ENCODE measurements around the gene MAP3K19. TPM values are rescaled to one million over a fixed set of nuclear protein-coding genes. Genes with fewer than 3 reads are reported as not detected.
"Not testable (repeated sequence)": the region's sequence is repeated elsewhere in the genome, so short reads cannot be mapped to it uniquely, and the experiment has no call there.

Gene MAP3K19, protein sequence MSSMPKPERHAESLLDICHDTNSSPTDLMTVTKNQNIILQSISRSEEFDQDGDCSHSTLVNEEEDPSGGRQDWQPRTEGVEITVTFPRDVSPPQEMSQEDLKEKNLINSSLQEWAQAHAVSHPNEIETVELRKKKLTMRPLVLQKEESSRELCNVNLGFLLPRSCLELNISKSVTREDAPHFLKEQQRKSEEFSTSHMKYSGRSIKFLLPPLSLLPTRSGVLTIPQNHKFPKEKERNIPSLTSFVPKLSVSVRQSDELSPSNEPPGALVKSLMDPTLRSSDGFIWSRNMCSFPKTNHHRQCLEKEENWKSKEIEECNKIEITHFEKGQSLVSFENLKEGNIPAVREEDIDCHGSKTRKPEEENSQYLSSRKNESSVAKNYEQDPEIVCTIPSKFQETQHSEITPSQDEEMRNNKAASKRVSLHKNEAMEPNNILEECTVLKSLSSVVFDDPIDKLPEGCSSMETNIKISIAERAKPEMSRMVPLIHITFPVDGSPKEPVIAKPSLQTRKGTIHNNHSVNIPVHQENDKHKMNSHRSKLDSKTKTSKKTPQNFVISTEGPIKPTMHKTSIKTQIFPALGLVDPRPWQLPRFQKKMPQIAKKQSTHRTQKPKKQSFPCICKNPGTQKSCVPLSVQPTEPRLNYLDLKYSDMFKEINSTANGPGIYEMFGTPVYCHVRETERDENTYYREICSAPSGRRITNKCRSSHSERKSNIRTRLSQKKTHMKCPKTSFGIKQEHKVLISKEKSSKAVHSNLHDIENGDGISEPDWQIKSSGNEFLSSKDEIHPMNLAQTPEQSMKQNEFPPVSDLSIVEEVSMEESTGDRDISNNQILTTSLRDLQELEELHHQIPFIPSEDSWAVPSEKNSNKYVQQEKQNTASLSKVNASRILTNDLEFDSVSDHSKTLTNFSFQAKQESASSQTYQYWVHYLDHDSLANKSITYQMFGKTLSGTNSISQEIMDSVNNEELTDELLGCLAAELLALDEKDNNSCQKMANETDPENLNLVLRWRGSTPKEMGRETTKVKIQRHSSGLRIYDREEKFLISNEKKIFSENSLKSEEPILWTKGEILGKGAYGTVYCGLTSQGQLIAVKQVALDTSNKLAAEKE (N-terminal part only)
- total RNA-seq = not detected

DNA sequence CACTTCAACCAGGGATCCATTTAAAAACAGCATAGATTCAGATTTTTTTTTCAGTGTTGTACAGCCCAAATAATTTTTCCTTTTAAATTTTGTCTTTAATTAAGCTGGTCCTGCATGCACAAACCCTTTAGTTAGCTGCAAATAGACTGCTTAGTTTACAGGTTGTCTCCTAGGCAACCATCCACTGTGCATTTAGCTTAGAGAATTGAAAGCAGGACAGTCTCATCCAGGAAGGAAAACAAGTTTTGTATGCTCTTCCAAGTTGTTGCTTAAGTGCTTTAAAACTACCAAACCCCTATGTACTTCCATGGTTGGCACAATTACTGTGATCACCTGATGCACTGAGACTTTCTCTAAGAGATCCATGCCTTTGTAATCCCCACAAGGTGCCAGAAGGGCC, at the start of gene MAP3K19:
Gene MAP3K19 (minus strand): TSS at position 148 of the 400 bp plus-strand sequence. CDS start 22,800 bp downstream, outside the sequence.
- H3K27me3 Mint-ChIP-seq (ENCODE audit: low read depth) = peaks cover 3% of the 10 kb centered on the region
- POLR2A ChIA-PET = no interaction called here
- H3K36me3 Mint-ChIP-seq (ENCODE audit: low read depth) = no peaks in the 10 kb centered on the region
- no peak within 1 kb of the TSS for H3K4me3 Mint-ChIP-seq
- no peaks in the 10 kb centered on the region for H3K9me3 Mint-ChIP-seq (ENCODE audit: insufficient read depth)
- DNase-seq = no peak
- ATAC-seq = no peak
- H3K27ac Mint-ChIP-seq = no peak within 1 kb of the TSS
- peaks cover 17% of the 10 kb centered on the region for H3K4me1 Mint-ChIP-seq (ENCODE audit: low read depth)
- CTCF ChIA-PET = no interaction called here

DNA sequence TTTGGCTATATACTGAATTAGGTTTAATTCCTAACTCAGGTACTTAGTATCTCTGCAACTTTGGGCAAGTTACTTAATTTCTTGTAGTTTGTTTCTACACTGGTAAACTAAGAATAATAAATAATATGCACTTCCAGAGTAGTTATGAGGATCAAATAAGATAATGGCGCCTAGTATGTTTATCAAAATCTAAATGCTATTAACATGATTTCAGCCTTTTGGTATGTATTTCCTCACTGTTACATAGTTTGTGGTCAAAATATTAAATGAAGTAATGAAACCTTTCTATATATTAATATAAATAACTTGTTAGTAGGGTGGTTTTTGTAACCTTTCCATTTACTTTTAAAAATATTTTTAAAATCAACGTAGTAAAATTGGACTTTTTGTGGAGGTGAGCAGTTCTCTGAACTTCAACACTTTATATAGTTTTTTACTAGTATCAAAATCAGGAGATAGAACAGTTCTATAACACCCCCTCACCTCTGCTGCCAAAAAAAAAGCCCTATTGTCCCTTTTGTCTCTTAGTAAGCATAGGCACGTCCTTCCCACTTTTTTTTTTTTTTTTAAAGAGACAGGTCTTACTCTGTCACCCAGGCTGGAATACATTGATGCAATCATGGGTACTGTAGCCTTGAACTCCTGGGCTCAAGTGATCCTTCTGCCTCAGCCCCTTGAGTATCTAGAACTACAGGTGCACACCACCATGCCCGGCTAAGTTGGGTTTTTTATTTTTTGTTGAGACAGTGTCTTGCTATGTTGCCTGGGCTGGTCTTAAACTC, 49.6 kb upstream of the MAP3K19 start:
- no peaks in the 10 kb centered on the region for H3K27me3 Mint-ChIP-seq (ENCODE audit: low read depth)
- H3K4me3 Mint-ChIP-seq = no peak overlapping the region
- no peaks in the 10 kb centered on the region for H3K9me3 Mint-ChIP-seq (ENCODE audit: insufficient read depth)
- no peak overlapping the region for H3K27ac Mint-ChIP-seq
- ChIA-PET POLR2A (no interaction called here), CTCF (no interaction called here)
- H3K4me1 Mint-ChIP-seq (ENCODE audit: low read depth) = peaks cover 7% of the 10 kb centered on the region
- DNase-seq = no peak
- no peak for ATAC-seq
- H3K36me3 Mint-ChIP-seq (ENCODE audit: low read depth) = peaks cover 25% of the 10 kb centered on the region

DNA sequence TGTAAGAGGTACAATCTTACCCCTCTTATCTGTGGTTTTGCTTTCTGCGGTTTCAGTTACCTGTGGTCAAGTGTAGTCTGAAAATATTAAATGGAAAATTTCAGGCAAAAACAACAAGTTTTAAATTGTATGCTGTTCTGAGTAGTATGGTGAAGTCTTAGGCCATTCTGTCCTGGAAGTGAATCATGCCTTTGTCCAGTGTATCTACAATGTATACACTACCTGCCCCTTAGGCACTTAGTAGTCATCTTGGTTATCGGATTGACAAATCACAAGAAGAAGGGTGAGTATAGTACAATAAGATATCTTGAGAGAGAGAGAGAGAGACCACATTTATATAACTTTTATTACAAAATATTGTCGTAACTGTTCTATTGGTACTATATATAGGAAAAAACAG, 48.3 kb upstream of the MAP3K19 start:
- no peaks in the 10 kb centered on the region for H3K27me3 Mint-ChIP-seq (ENCODE audit: low read depth)
- H3K4me1 Mint-ChIP-seq (ENCODE audit: low read depth) = peaks cover 7% of the 10 kb centered on the region
- ATAC-seq (no peak), DNase-seq (no peak)
- ChIA-PET CTCF (no interaction called here), POLR2A (no interaction called here)
- H3K36me3 Mint-ChIP-seq (ENCODE audit: low read depth) = peaks cover 23% of the 10 kb centered on the region
- H3K4me3 Mint-ChIP-seq = no peak overlapping the region
- no peak overlapping the region for H3K27ac Mint-ChIP-seq
- H3K9me3 Mint-ChIP-seq (ENCODE audit: insufficient read depth) = no peaks in the 10 kb centered on the region

DNA sequence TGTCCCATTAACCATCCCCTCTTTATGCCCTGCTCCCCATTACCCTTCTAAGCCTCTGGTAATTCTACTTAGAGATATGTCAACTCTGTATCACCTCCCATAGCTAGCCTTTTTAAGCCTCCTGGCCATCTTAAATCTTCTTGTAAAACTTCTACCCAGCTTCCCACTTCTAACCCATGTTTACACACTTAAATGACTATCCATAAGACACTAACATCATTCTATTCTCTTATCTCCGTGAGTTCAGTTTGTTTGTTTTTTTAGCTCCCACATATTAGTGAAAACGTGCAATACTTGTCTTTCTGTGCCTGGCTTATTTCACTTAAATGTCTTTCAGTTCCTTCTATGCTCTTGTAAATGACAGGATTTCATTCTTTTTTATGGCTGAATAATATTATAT, 47.3 kb upstream of the MAP3K19 start:
- CTCF ChIA-PET = no interaction called here
- no peak for ATAC-seq
- H3K36me3 Mint-ChIP-seq (ENCODE audit: low read depth) = peaks cover 25% of the 10 kb centered on the region

DNA sequence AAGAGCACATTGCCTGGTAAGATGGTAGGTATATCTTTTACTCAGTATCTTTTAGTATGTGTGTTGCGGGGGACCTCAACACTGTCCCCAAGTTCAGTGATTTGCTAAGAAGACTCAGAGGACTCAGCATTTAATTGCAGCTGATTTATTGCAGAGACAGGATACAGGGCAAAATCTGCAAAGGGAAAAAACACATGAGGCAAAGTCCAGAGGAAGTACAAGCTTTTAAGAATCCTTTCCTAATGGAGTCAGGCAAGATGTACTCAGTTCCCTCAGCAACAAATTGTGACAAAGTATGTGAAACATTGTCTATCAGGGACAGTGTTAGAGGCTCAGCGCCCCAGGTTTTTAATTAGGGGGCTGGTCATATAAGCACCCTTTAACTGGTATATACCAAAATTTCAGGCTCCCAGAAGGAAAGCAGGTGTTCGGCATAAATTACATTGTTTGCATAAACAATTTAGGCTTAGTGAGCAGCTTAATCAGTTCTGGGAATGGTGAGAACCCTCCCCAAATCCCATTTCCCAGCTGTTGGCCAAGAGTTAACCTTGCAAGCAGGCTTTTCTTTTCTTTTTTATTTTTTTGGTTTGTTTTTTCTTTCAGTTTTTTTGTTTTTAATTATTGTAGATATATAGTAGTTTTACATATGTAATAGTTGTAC, 46.6 kb upstream of the MAP3K19 start:
- CTCF ChIA-PET = interaction anchor here (0.7 kb wide), 1 partner anchor 9 kb away, joined by 4 read pairs; no protein-coding TSS in a partner anchor
- Mint-ChIP-seq H3K36me3 (ENCODE audit: low read depth) (peaks cover 33% of the 10 kb centered on the region), H3K9me3 (ENCODE audit: insufficient read depth) (no peaks in the 10 kb centered on the region), H3K4me1 (ENCODE audit: low read depth) (peaks cover 4% of the 10 kb centered on the region), H3K4me3 (no peak overlapping the region), H3K27ac (no peak overlapping the region), H3K27me3 (ENCODE audit: low read depth) (no peaks in the 10 kb centered on the region)
- DNase-seq = no peak
- no peak for ATAC-seq
- POLR2A ChIA-PET = interaction anchor here (0.6 to 0.9 kb wide), 2 partner anchors 22 to 40 kb away, joined by 3 read pairs; no protein-coding TSS in a partner anchor

More for the DNA sequence above, 47.3 kb upstream of the MAP3K19 start:
- Mint-ChIP-seq H3K9me3 (ENCODE audit: insufficient read depth) (no peaks in the 10 kb centered on the region), H3K4me1 (ENCODE audit: low read depth) (peaks cover 4% of the 10 kb centered on the region), H3K4me3 (no peak overlapping the region), H3K27ac (no peak overlapping the region), H3K27me3 (ENCODE audit: low read depth) (no peaks in the 10 kb centered on the region)
- POLR2A ChIA-PET = no interaction called here
- DNase-seq = no peak

DNA sequence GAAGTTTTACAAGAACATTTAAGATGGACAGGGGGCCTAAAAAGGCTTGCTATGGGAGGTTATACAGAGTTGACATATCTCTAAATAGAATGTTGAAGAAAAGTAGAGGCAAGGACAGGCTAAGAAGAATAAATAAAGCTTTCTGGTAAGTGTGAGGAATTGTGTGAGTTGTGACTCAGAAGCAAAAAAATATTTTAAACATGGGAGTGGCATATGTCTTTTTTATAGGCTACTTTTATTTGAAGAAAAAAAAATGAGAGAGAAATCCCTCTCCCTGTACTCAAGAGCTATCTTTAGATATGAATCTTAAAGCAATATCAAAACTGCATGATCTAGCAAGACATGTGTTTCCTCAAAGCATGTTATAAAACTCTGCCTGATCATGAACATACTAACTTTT, 45.9 kb upstream of the MAP3K19 start:
- H3K9me3 Mint-ChIP-seq (ENCODE audit: insufficient read depth) = no peaks in the 10 kb centered on the region
- H3K27ac Mint-ChIP-seq = peak overlapping the region; percentile 22
- no peak for ATAC-seq
- H3K36me3 Mint-ChIP-seq (ENCODE audit: low read depth) = peaks cover 34% of the 10 kb centered on the region
- H3K4me1 Mint-ChIP-seq (ENCODE audit: low read depth) = peaks cover 4% of the 10 kb centered on the region
- H3K4me3 Mint-ChIP-seq = no peak overlapping the region
- POLR2A ChIA-PET = interaction anchor here (0.9 kb wide), 1 partner anchor 40 kb away, joined by 3 read pairs; no protein-coding TSS in a partner anchor
- DNase-seq = no peak
- no peaks in the 10 kb centered on the region for H3K27me3 Mint-ChIP-seq (ENCODE audit: low read depth)
- CTCF ChIA-PET = interaction anchor here (0.6 to 0.7 kb wide), 2 partner anchors 9 to 11 kb away, joined by 3 to 4 read pairs; no protein-coding TSS in a partner anchor

DNA sequence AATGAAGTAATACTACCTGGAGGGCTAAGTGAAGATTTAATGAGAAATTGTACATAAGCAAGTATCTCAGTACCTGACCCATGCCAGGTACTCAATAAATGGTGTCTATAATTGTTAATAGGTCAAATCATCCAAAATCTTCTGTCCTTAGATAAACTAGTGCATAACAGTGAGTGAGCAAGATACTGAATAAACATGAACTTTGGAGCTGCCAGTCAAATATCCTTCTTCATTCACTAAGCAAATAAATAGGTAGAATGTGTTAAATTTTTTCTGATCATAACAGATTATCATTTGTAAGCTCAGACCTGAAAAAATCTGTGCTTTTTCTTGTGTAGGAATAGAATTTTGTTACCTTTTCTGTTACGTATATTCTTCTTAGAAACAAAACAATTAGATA, 44.4 kb upstream of the MAP3K19 start:
- no peak overlapping the region for H3K4me3 Mint-ChIP-seq
- H3K27ac Mint-ChIP-seq = no peak overlapping the region
- ATAC-seq = no peak
- peaks cover 4% of the 10 kb centered on the region for H3K9me3 Mint-ChIP-seq (ENCODE audit: insufficient read depth)
- POLR2A ChIA-PET = no interaction called here
- DNase-seq = no peak
- H3K36me3 Mint-ChIP-seq (ENCODE audit: low read depth) = peaks cover 41% of the 10 kb centered on the region
- CTCF ChIA-PET = no interaction called here
- H3K27me3 Mint-ChIP-seq (ENCODE audit: low read depth) = no peaks in the 10 kb centered on the region
- H3K4me1 Mint-ChIP-seq (ENCODE audit: low read depth) = peaks cover 4% of the 10 kb centered on the region

DNA sequence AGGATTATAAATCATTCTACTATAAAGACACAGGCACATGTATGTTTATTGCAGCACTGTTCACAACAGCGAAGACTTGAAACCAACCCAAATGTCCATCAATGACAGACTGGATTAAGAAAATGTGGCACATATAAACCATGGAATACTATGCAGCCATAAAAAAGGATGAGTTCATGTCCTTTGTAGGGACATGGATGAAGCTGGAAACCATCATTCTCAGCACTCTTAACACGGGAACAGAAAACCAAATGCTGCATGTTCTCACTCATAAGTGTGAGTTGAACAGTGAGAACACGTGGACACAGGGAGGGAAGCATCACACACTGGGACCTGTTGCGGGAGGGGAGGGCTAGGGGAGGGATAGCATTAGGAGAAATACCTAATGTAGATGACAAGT, 42.4 kb upstream of the MAP3K19 start:
- DNase-seq; ATAC-seq; H3K4me1 Mint-ChIP-seq (ENCODE audit: low read depth); H3K27ac Mint-ChIP-seq; H3K27me3 Mint-ChIP-seq (ENCODE audit: low read depth); POLR2A ChIA-PET; H3K9me3 Mint-ChIP-seq (ENCODE audit: insufficient read depth); H3K4me3 Mint-ChIP-seq: not testable (repeated sequence)
- CTCF ChIA-PET = interaction anchor here (0.8 kb wide), 1 partner anchor 14 kb away, joined by 3 read pairs; no protein-coding TSS in a partner anchor
- H3K36me3 Mint-ChIP-seq (ENCODE audit: low read depth) = peaks cover 40% of the 10 kb centered on the region

DNA sequence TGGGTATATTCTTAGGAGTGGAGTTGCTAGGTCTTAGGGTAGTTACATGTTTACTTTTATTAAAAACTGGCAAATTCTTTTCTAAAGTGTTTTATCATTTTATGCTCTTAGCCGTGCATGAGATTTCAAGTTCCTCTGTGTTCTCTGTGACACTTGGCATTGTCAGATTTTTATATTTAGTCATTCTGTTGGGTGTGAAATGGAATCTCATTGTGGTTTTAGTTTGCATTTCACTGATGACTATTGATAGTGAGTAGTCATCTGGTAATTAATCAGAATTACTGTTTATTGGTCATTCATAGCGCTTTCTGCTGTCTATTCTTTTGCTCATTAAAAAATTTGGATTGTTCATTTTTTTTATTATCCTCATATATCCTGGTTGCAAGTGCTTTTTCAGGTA, 39.0 kb upstream of the MAP3K19 start:
- POLR2A ChIA-PET = interaction anchor here (0.6 kb wide), 1 partner anchor 33 kb away, joined by 3 read pairs; no protein-coding TSS in a partner anchor

DNA sequence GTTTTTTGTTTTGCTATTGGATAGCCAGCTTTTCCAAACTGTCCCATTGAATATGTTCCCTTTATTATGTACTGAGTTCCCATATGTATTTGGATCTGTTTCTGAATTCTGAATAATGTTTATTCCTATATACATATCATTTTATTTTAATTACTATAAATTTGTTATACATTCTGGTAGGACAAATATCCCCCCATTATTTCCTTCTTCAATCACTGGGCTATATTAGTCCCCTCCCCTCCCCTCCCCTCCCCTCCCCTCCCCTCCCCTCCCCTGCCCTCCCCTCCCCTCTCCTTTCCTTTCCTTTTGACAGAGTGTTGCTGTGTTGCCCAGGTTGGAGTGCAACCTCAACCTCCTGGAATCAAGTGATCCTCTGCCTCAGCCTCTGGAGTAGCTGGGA, 31.2 kb upstream of the MAP3K19 start:
- no peak overlapping the region for H3K4me3 Mint-ChIP-seq
- CTCF ChIA-PET = no interaction called here
- ATAC-seq (no peak), DNase-seq (no peak)
- POLR2A ChIA-PET = no interaction called here
- peaks cover 3% of the 10 kb centered on the region for H3K9me3 Mint-ChIP-seq (ENCODE audit: insufficient read depth)
- peaks cover 41% of the 10 kb centered on the region for H3K36me3 Mint-ChIP-seq (ENCODE audit: low read depth)
- H3K4me1 Mint-ChIP-seq (ENCODE audit: low read depth) = no peaks in the 10 kb centered on the region
- no peaks in the 10 kb centered on the region for H3K27me3 Mint-ChIP-seq (ENCODE audit: low read depth)
- H3K27ac Mint-ChIP-seq = no peak overlapping the region

More for the DNA sequence above, 39.0 kb upstream of the MAP3K19 start:
- no peaks in the 10 kb centered on the region for H3K4me1 Mint-ChIP-seq (ENCODE audit: low read depth)
- no peaks in the 10 kb centered on the region for H3K27me3 Mint-ChIP-seq (ENCODE audit: low read depth)
- H3K4me3 Mint-ChIP-seq = no peak overlapping the region
- CTCF ChIA-PET = no interaction called here
- no peak overlapping the region for H3K27ac Mint-ChIP-seq
- H3K36me3 Mint-ChIP-seq (ENCODE audit: low read depth) = peaks cover 31% of the 10 kb centered on the region
- DNase-seq (no peak), ATAC-seq (no peak)
- peaks cover 9% of the 10 kb centered on the region for H3K9me3 Mint-ChIP-seq (ENCODE audit: insufficient read depth)

DNA sequence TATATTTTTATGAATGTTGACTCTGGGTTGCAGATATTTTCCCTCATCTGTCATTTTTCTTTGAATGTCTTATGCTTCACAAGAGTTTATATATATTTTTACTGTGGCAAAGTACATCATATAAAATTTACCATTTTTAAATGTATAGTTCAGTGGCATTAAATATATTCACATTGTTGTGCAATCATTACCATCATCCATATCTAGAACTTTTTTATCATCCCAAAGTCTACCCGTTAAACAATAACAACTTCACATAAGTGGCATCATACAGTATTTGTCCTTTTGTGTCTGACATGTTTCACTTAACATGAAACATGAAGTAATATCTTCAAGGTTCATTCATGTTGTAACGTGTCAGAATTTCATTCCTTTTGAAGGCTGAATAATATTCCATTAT, 29.3 kb upstream of the MAP3K19 start:
- ChIA-PET CTCF (no interaction called here), POLR2A (no interaction called here)
- DNase-seq (no peak), ATAC-seq (no peak)
- Mint-ChIP-seq H3K9me3 (ENCODE audit: insufficient read depth) (peaks cover 17% of the 10 kb centered on the region), H3K27ac (no peak overlapping the region), H3K36me3 (ENCODE audit: low read depth) (peaks cover 51% of the 10 kb centered on the region), H3K4me1 (ENCODE audit: low read depth) (no peaks in the 10 kb centered on the region), H3K4me3 (no peak overlapping the region), H3K27me3 (ENCODE audit: low read depth) (no peaks in the 10 kb centered on the region)

Data from activated CD8-positive, alpha-beta T cell treated with anti-CD3 and anti-CD28 coated beads, Interleukin-2, amount 10 ng/mL, durations not matched to agents 7 days and 5 days (primary cell).